Breast epithelium (tissue), 4 donors: ENCODE measurements around the gene GPC6. TPM values are rescaled to one million over a fixed set of nuclear protein-coding genes. Genes with fewer than 3 reads are reported as not detected.

Source experiments
- DNase-seq, 2 donors: peaks; one replicate each; pipeline ENCODE4 v3.0.0-alpha.2; 2019; ENCODE audit warnings: low spot score in 2 of 2
- H3K27ac ChIP-seq, 2 donors: fragments of 200-600 bp; sonication (generic) in 1 of 2; one replicate each; pipeline ENCODE4 v1.5.1; 2016 to 2019; ENCODE audit warnings: mild to moderate bottlenecking in 1 of 2
- H3K27me3 ChIP-seq, 2 donors: fragments of 200-600 bp; sonication (generic) in 1 of 2; one replicate each; pipeline versions ENCODE4 v1.5.1 to v1.6.0; 2017 to 2019; ENCODE audit warnings: control low read depth in 1 of 2, mild to moderate bottlenecking in 1 of 2
- H3K36me3 ChIP-seq: fragments of 200-600 bp; one replicate; pipeline ENCODE4 v1.5.1; 2019
- H3K4me1 ChIP-seq, 2 donors: fragments of 200-600 bp; sonication (generic); one replicate each; pipeline ENCODE4 v1.5.1; 2016 to 2019; ENCODE audit warnings: control low read depth in 1 of 2
- H3K4me3 ChIP-seq, 3 donors: fragments of 200-600 bp; sonication (generic); 1 replicate in 2 of 3; 2 replicates in 1 of 3; pipeline ENCODE4 v1.5.1; 2016 to 2019; ENCODE audit warnings: mild to moderate bottlenecking in 3 of 3, moderate library complexity in 2 of 3
- H3K9me3 ChIP-seq, 2 donors: fragments of 200-600 bp; sonication (generic) in 1 of 2; one replicate each; pipeline ENCODE4 v1.5.1; 2016 to 2019; ENCODE audit warnings: control low read depth in 1 of 2
- CTCF ChIP-seq, 3 donors: fragments of 450-650 bp; IDR thresholded peaks; one replicate each; pipeline ENCODE4 v1.5.1; 2016 to 2017; ENCODE audit warnings: antibody characterized with exemption in 3 of 3, mild to moderate bottlenecking in 3 of 3, moderate library complexity in 3 of 3
- POLR2A ChIP-seq: fragments of 450-650 bp; IDR thresholded peaks from one replicate; pipeline ENCODE4 v1.6.1; 2016; ENCODE audit warnings: antibody characterized with exemption, mild to moderate bottlenecking, moderate library complexity
- POLR2AphosphoS5 ChIP-seq, 3 donors: sonication (generic); formaldehyde crosslinking; IDR thresholded peaks; one replicate each; pipeline ENCODE4 v1.6.1; 2017; ENCODE audit warnings: antibody characterized with exemption in 3 of 3
- intact Hi-C: fragments of 100-400 bp; cut with DNase I; formaldehyde crosslinking; loops from one replicate; pipeline ENCODE4 v1.15.1; 2023; ENCODE audit warnings: low total_unique reads
- total RNA-seq, 3 donors: library from RNA; depleted of rRNA; stranded (reverse); fragments of >200 nt; gene quantifications; one replicate each; pipeline ENCODE4 v1.1.0, GENCODE V29; 2016

Gene GPC6
- total RNA-seq, 3 donors from 2014 or later, result 3.5 to 44.0 (median 4.9) TPM

DNA sequence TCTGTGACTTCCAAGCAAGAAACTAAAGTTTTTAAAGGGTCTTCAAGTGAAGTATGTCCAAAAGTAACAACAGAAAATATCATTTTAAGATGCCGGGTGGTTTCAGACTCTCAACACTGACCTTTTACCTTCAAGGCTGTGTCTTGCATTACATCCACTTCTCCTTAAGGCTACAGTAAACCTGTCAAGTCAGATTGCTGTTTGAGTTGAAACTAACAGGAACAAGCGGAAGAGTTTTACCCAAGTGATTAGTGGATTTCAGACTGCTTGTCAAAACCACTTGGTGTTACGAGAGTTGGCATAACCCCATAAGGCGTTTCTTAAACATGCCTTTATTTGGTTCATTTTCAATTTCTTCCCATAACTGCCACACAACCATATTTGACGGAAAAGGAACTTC, 969.8 kb downstream of the GPC6 start:
- no peaks in the 10 kb centered on the region for H3K27me3 ChIP-seq
- H3K4me1 ChIP-seq, result no peaks in the 10 kb centered on the region
- no peak overlapping the region for H3K27ac ChIP-seq
- no peak overlapping the region for H3K4me3 ChIP-seq
- intact Hi-C loops, result loop anchor here (10.0 kb wide), 1 partner anchor 2002 kb away; no protein-coding TSS in a partner anchor
- no peaks in the 10 kb centered on the region for H3K9me3 ChIP-seq
- H3K36me3 ChIP-seq, result no peaks in the 10 kb centered on the region
- TF ChIP-seq CTCF (IDR thresholded peaks at IDR 0.05) (no peak), POLR2A (no peak), POLR2AphosphoS5 (IDR thresholded peaks at IDR 0.05) (no peak)
- DNase-seq, result no peak

- no peaks in the 10 kb centered on the region for H3K4me1 ChIP-seq
- no peaks in the 10 kb centered on the region for H3K9me3 ChIP-seq
- intact Hi-C loops, result loop anchor here (10.0 kb wide), 1 partner anchor 2004 kb away; no protein-coding TSS in a partner anchor
- H3K36me3 ChIP-seq, result no peaks in the 10 kb centered on the region
- no peak overlapping the region for H3K4me3 ChIP-seq
- no peak for DNase-seq
- TF ChIP-seq POLR2AphosphoS5 (IDR thresholded peaks at IDR 0.05) (no peak), CTCF (IDR thresholded peaks at IDR 0.05) (no peak), POLR2A (no peak)
- no peaks in the 10 kb centered on the region for H3K27me3 ChIP-seq
- H3K27ac ChIP-seq, result no peak overlapping the region
These were observed 972.1 kb downstream of the GPC6 start for GRCh38 chr13:94198681-94199080.

DNA sequence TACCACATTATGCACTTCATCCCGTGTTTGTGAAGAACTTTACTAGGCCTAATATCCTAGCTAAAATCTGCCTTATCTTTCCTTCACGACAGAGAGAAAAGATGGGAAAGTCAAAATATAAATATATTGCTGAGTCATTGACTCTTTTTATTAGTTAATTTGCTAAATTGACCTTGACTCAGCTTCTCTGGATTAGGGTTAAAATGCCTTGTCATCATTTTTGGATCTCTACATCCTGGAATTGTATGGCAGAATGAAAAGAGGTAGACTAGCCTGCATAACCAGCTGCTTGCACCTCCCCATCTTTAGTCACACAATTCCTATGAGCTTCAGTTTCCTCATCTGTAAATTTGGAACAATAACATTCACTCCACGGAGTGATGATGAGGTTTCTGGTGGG, 972.5 kb downstream of the GPC6 start:
- Histone ChIP-seq H3K9me3 (no peaks in the 10 kb centered on the region), H3K27me3 (no peaks in the 10 kb centered on the region), H3K4me1 (no peaks in the 10 kb centered on the region), H3K36me3 (no peaks in the 10 kb centered on the region), H3K4me3 (no peak overlapping the region), H3K27ac (no peak overlapping the region)
- intact Hi-C loops, result loop anchor here (10.0 kb wide), 1 partner anchor 2004 kb away; no protein-coding TSS in a partner anchor
- TF ChIP-seq POLR2AphosphoS5 (IDR thresholded peaks at IDR 0.05), result no peak
- TF ChIP-seq POLR2A, result no peak
- TF ChIP-seq CTCF (IDR thresholded peaks at IDR 0.05), result no peak
- DNase-seq, result no peak

GRCh38 chr13:94201022-94201421, 974.4 kb downstream of the GPC6 start:
- H3K4me1 ChIP-seq, result no peaks in the 10 kb centered on the region
- TF ChIP-seq POLR2AphosphoS5 (IDR thresholded peaks at IDR 0.05) (no peak), CTCF (IDR thresholded peaks at IDR 0.05) (no peak), POLR2A (no peak)
- DNase-seq, result no peak
- H3K9me3 ChIP-seq, result no peaks in the 10 kb centered on the region
- no peak overlapping the region for H3K27ac ChIP-seq
- no peak overlapping the region for H3K4me3 ChIP-seq
- no peaks in the 10 kb centered on the region for H3K36me3 ChIP-seq
- intact Hi-C loops, result no loop called here
- H3K27me3 ChIP-seq, result no peaks in the 10 kb centered on the region

DNA sequence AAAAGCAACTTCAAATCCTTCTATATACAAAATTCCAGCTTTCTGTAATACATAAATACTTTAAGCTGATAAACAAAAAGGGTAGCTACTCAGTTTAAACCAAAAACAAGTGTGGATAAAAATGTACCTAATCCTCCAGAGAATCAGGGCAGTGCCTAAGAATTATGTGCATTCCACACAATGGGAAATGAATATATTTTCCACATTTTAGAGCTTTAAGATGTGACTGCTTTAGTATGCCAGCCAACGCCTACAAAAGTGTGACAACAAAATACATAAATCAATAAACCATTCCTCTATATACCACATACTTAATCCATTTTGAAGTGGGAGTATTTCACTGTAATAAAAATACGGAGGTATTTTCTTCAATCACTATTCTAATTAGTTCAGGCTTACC, 977.6 kb downstream of the GPC6 start:
- H3K9me3 ChIP-seq, result no peaks in the 10 kb centered on the region
- DNase-seq, result no peak
- H3K36me3 ChIP-seq, result no peaks in the 10 kb centered on the region
- H3K4me3 ChIP-seq, result no peak overlapping the region
- H3K27ac ChIP-seq, result no peak overlapping the region
- TF ChIP-seq POLR2A (no peak), POLR2AphosphoS5 (IDR thresholded peaks at IDR 0.05) (no peak), CTCF (IDR thresholded peaks at IDR 0.05) (no peak)
- H3K27me3 ChIP-seq, result no peaks in the 10 kb centered on the region
- H3K4me1 ChIP-seq, result no peaks in the 10 kb centered on the region
- intact Hi-C loops, result no loop called here
